K562 (cell line): ENCODE data around the gene TMEM106B. TPM values are rescaled to one million over a fixed set of nuclear protein-coding genes. Genes with fewer than 3 reads are reported as not detected.

Experiments
- ATAC-seq: fragments of 200-7000 bp; cut with Tn5 transposase; 3 replicates; pipeline ENCODE4 v1.9.1; 2020; ENCODE audit warnings: moderate library complexity
- BruUV-seq: library from RNA; stranded (reverse); fragments of 400-500 nt; replicated peaks from 2 replicates; lab custom pipeline; 2021; lab: Mats Ljungman, UMichigan
- CTCF ChIA-PET: fragments of 300-600 bp; formaldehyde crosslinking; extraction: SDS; loops from one replicate; lab custom pipeline; 2021; ENCODE audit warnings: low intra/inter-chr PET ratio; lab: Yijun Ruan, JAX
- POLR2A ChIA-PET: fragments of 300-600, 350-650 bp; sonication (Branson Sonifier 250); formaldehyde crosslinking; extraction: SDS; loops from one replicate; lab custom pipeline; 2021; ENCODE audit warnings: antibody characterized with exemption, inconsistent platforms; lab: Yijun Ruan, JAX
- DNase-seq, 4 experiments: peaks; one replicate each; pipeline versions ENCODE4 v3.0.0 to v3.0.0-alpha.2; 2011 to 2018; ENCODE audit warnings: low spot score in 3 of 4, mixed read lengths in 3 of 4; ENCODE audit errors: extremely low read depth in 1 of 4
- FAIRE-seq: peaks from 2 replicates; lab custom pipeline; 2011; peaks lifted over from hg19 to GRCh38; lab: Jason Lieb, UNC
- H2AFZ ChIP-seq: 2 replicates; pipeline ENCODE4 v1.6.0; 2011; ENCODE audit warnings: low read depth, low read length, control low read depth, inconsistent platforms
- H3K27ac ChIP-seq: fragments of 200-600 bp; 3 replicates; pipeline ENCODE4 v1.8.0; 2011; ENCODE audit warnings: low read depth, mild to moderate bottlenecking, control low read depth, inconsistent platforms, low read length, moderate library complexity, mixed read lengths; ENCODE audit errors: extremely low read depth
- H3K27me3 ChIP-seq, 2 experiments: fragments of 300-600 bp in 1 of 2; 2 replicates in 1 of 2; 3 replicates in 1 of 2; pipeline versions ENCODE4 v1.6.0 to v1.8.0; 2011; ENCODE audit warnings: inconsistent platforms in 2 of 2, low read length in 2 of 2, mild to moderate bottlenecking in 1 of 2, mixed read lengths in 1 of 2, moderate library complexity in 1 of 2; ENCODE audit not compliant: control insufficient read depth in 2 of 2, insufficient read depth in 2 of 2
- H3K36me3 ChIP-seq: fragments of 300-600 bp; 3 replicates; pipeline ENCODE4 v1.8.0; 2011; ENCODE audit warnings: mild to moderate bottlenecking, low read length, inconsistent platforms; ENCODE audit not compliant: control insufficient read depth, insufficient read depth
- H3K4me1 ChIP-seq, 2 experiments: fragments of 200-600 bp in 1 of 2; replicated peaks in 1 of 2; 2 replicates in 1 of 2; 3 replicates in 1 of 2; pipeline versions ENCODE4 v1.5.1 to v1.8.0; 2011; ENCODE audit warnings: inconsistent platforms in 2 of 2, low read length in 2 of 2, mild to moderate bottlenecking in 1 of 2, mixed read lengths in 1 of 2, moderate library complexity in 1 of 2; ENCODE audit not compliant: control insufficient read depth in 2 of 2, insufficient read depth in 2 of 2
- H3K4me2 ChIP-seq: 2 replicates; pipeline ENCODE4 v1.6.1; 2011; ENCODE audit warnings: low read length, control low read depth, inconsistent platforms, mixed read lengths; ENCODE audit not compliant: insufficient read depth
- H3K4me3 ChIP-seq: fragments of 200-600 bp; sonication (generic), shearing (Covaris generic); 2 replicates; pipeline ENCODE4 v1.5.1; 2016; ENCODE audit warnings: control low read depth, inconsistent platforms
- H3K79me2 ChIP-seq: fragments of 200-600 bp; 3 replicates; pipeline ENCODE4 v1.8.0; 2011; ENCODE audit warnings: low read length, inconsistent platforms; ENCODE audit not compliant: control insufficient read depth, insufficient read depth
- H3K9ac ChIP-seq, 2 experiments: 2 replicates each; pipeline versions ENCODE4 v1.6.0 to v1.6.1; 2011; ENCODE audit warnings: low read depth in 2 of 2, low read length in 2 of 2, control low read depth in 1 of 2, inconsistent platforms in 1 of 2, mild to moderate bottlenecking in 1 of 2, mixed read lengths in 1 of 2; ENCODE audit not compliant: insufficient read depth in 1 of 2
- H3K9me1 ChIP-seq: one replicate; pipeline ENCODE4 v1.6.0; 2011; ENCODE audit warnings: inconsistent platforms, mild to moderate bottlenecking, low read length, moderate library complexity; ENCODE audit not compliant: control insufficient read depth, insufficient read depth
- H3K9me3 ChIP-seq: replicated peaks from 2 replicates; pipeline ENCODE4 v1.5.1; 2011; ENCODE audit warnings: low read depth, low read length, inconsistent platforms; ENCODE audit not compliant: control insufficient read depth, insufficient read depth
- H4K20me1 ChIP-seq: replicated peaks from 2 replicates; pipeline ENCODE4 v1.6.1; 2011; ENCODE audit warnings: low read length, inconsistent platforms, mixed read lengths; ENCODE audit not compliant: control insufficient read depth, insufficient read depth
- BRD4 ChIP-seq: fragments of 200-600 bp; sonication (generic); IDR thresholded peaks from 2 replicates; pipeline ENCODE4 v1.6.1; 2017; ENCODE audit warnings: inconsistent platforms
- FOXM1 ChIP-seq, 2 experiments: fragments of 450-650 bp in 1 of 2; sonication (generic) in 1 of 2; formaldehyde crosslinking in 1 of 2; IDR thresholded peaks; 2 replicates each; pipeline versions ENCODE4 v1.6.1 to v1.9.0; 2017 to 2022; ENCODE audit warnings: low read depth in 2 of 2, mild to moderate bottlenecking in 2 of 2, missing genetic modification reagents in 1 of 2, moderate library complexity in 1 of 2
- NUFIP1 ChIP-seq: fragments of 450-650 bp; IDR thresholded peaks from 2 replicates; pipeline ENCODE4 v1.6.1; 2018; ENCODE audit not compliant: partially characterized antibody
- SP2 ChIP-seq: IDR thresholded peaks from 2 replicates; pipeline ENCODE4 v1.6.1; 2011; ENCODE audit warnings: mild to moderate bottlenecking, low read depth, low read length, moderate library complexity; ENCODE audit not compliant: poor library complexity, severe bottlenecking; ENCODE audit errors: extremely low read depth
- USF2 ChIP-seq: sonication (generic); formaldehyde crosslinking; IDR thresholded peaks from 2 replicates; pipeline ENCODE4 v1.5.0; 2020; ENCODE audit warnings: missing genetic modification reagents
- ZFPM2 ChIP-seq: fragments of 250-450 bp; sonication (Bioruptor Pico); IDR thresholded peaks from 2 replicates; pipeline ENCODE4 v1.5.1; 2022; ENCODE audit warnings: mild to moderate bottlenecking
- WGBS: fragments of 100-300 bp; shearing (Covaris generic); methylation state at CpG from one replicate; pipeline ENCODE4 v1.1.6; 2016; ENCODE audit warnings: low coverage, mixed read lengths; ENCODE audit not compliant: insufficient coverage; ENCODE audit errors: missing lambda C conversion rate; 5-methylcytosine and 5-hydroxymethylcytosine counted together
- in situ Hi-C: fragments of 300-500 bp; cut with MboI; formaldehyde crosslinking; loops from 4 replicates; pipeline ENCODE4 v1.15.0; 2018; ENCODE audit warnings: inconsistent platforms, mixed read lengths
- intact Hi-C: fragments of 100-400 bp; cut with micrococcal nuclease; formaldehyde crosslinking; loops from 2 replicates; pipeline ENCODE4 v1.14.2; 2022
- polyA plus RNA-seq, 8 experiments: library from polyadenylated mRNA; depleted of rRNA in 4 of 8; stranded (reverse) in 5 of 8; unstranded in 3 of 8; fragments of >200 nt; fragmentation: Nextera tagmentation in 2 of 8; fragmentation: Illumina TruSeq in 1 of 8; extraction: Ambion mirVana in 2 of 8; extraction: Trizol in 1 of 8; gene quantifications; 2 replicates each; pipeline versions ENCODE4 v1.2.1 to v1.2.3, GENCODE V29; 2011 to 2014; ENCODE audit warnings: inconsistent platforms in 1 of 8, missing spikeins in 1 of 8
- total RNA-seq, 7 experiments: library from RNA; depleted of rRNA in 6 of 7; stranded (reverse); fragments of >200 nt in 6 of 7; fragmentation: Illumina TruSeq in 2 of 7; extraction: Trizol in 2 of 7; gene quantifications; 2 replicates each; pipeline versions ENCODE4 v1.2.1 to v1.2.3, GENCODE V29; 2011 to 2021; ENCODE audit warnings: low replicate concordance in 1 of 7
- TF ChIP-seq, protein P1 (sequence below): fragments of 250-450 bp; sonication (Bioruptor Pico); IDR thresholded peaks from 2 replicates; pipeline ENCODE4 v1.4.0; 2020; ENCODE audit warnings: mild to moderate bottlenecking, moderate library complexity

TMEM106B gene
- total and polyA plus RNA-seq, 9 of the 15 experiments (the other 6 are each of a cell fraction or from before 2014, with no cell fraction given) = 8.6 to 30.4 (median 18.7) TPM

- H3K4me1 ChIP-seq = no peaks in the 10 kb centered on the region
Measured at GRCh38 chr7:12178317-12178716, 32.8 kb upstream of the TMEM106B start.

More at GRCh38 chr7:12178317-12178716, 32.8 kb upstream of the TMEM106B start:
- Histone ChIP-seq H4K20me1 (no peaks in the 10 kb centered on the region), H3K79me2 (no peaks in the 10 kb centered on the region), H3K9ac (no peak overlapping the region), H3K4me3 (no peak overlapping the region), H3K9me1 (no peaks in the 10 kb centered on the region), H2AFZ (no peak overlapping the region), H3K27ac (no peak overlapping the region), H3K4me2 (no peak overlapping the region), H3K36me3 (no peaks in the 10 kb centered on the region), H3K27me3 (no peaks in the 10 kb centered on the region), H3K9me3 (no peaks in the 10 kb centered on the region)
- no peak for TF ChIP-seq ZFPM2 (CRISPR knock-in tag)
- no peak for TF ChIP-seq SP2
- TF ChIP-seq FOXM1 (IDR thresholded peaks at IDR 0.05; ENCODE audit: low read depth) = no peak
- no peak for TF ChIP-seq FOXM1 (CRISPR knock-in tag; IDR thresholded peaks at IDR 0.05; ENCODE audit: low read depth)
- TF ChIP-seq USF2 = no peak
- TF ChIP-seq, protein P1, sequence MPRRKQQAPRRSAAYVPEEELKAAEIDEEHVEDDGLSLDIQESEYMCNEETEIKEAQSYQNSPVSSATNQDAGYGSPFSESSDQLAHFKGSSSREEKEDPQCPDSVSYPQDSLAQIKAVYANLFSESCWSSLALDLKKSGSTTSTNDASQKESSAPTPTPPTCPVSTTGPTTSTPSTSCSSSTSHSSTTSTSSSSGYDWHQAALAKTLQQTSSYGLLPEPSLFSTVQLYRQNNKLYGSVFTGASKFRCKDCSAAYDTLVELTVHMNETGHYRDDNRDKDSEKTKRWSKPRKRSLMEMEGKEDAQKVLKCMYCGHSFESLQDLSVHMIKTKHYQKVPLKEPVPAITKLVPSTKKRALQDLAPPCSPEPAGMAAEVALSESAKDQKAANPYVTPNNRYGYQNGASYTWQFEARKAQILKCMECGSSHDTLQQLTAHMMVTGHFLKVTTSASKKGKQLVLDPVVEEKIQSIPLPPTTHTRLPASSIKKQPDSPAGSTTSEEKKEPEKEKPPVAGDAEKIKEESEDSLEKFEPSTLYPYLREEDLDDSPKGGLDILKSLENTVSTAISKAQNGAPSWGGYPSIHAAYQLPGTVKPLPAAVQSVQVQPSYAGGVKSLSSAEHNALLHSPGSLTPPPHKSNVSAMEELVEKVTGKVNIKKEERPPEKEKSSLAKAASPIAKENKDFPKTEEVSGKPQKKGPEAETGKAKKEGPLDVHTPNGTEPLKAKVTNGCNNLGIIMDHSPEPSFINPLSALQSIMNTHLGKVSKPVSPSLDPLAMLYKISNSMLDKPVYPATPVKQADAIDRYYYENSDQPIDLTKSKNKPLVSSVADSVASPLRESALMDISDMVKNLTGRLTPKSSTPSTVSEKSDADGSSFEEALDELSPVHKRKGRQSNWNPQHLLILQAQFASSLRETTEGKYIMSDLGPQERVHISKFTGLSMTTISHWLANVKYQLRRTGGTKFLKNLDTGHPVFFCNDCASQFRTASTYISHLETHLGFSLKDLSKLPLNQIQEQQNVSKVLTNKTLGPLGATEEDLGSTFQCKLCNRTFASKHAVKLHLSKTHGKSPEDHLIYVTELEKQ = no peak
- no peak for TF ChIP-seq BRD4
- TF ChIP-seq NUFIP1 = no peak
- POLR2A ChIA-PET = no interaction called here
- WGBS = 0% methylated on average over 2 of the region's 2 CpGs
- DNase-seq (no peak), ATAC-seq (no peak), FAIRE-seq (no peak)
- intact Hi-C loops (no loop called here), in situ Hi-C loops (no loop called here)
- BruUV-seq = no TSS peak
- CTCF ChIA-PET = no interaction called here
